IPS DF 4.7 (cell line): ENCODE results near the gene PTAR1.

Experiments
- DNase-seq: peaks from one replicate; pipeline ENCODE4 v3.0.0-alpha.2; 2013; ENCODE audit warnings: low spot score; ENCODE audit errors: extremely low read depth

The PTAR1 gene

DNA sequence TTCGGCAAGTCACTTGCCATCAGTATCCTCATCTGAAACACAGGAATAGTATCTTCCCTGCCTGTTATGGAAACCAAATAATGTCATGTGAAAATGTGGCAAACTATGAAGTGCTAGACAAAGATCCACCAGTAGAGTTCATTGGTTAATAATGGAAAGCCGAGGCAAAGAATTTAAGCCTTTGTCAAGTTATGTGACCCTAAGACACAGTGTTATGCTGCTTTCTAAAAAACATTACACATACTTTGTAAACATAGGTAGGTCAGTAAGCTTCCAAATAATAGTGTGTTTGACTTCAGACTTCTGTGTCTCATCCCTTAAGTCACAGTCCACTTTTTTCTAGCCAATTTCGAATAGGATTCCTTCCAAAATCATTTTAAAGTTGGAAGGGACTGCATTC lies 6.0 kb downstream of the PTAR1 start:
- DNase-seq = no peak

DNA sequence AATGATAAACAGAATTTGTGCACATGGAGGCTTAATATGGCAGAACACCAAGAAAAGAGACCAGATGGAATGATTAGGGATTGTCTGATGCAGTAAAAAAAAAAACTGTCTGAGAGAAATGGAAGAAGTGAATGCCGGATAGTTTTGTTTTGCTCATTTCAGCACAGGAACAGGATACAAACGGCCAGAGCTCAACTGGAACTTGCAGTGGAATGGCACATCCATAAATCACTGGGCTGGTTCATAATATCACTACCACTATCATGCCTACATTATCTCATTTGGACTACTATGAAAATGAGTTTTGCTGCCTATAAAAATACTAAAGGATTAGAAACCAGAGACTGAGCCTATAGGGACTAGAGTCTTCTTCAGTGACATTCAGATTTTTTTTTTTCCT lies 9.7 kb downstream of the PTAR1 start:
- DNase-seq = no peak

DNA sequence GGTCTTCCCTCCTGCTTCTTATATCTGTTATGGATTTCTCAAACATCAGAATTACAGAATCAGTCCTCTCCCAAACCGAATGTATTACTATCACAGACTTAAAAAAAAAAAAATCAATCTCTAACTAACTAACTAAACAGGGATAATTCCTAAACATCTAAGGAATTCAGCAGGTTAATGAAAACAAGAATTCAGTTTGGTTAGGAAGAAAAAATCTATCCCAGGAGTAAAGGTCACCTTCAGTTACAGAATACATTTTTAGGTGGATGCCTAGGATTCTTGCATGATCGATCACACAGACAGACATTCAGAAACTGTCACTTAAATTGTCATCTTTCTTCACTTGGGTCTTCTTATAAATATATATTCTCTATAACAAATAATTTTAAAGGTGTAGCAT lies 11.5 kb downstream of the PTAR1 start:
- no peak for DNase-seq

DNA sequence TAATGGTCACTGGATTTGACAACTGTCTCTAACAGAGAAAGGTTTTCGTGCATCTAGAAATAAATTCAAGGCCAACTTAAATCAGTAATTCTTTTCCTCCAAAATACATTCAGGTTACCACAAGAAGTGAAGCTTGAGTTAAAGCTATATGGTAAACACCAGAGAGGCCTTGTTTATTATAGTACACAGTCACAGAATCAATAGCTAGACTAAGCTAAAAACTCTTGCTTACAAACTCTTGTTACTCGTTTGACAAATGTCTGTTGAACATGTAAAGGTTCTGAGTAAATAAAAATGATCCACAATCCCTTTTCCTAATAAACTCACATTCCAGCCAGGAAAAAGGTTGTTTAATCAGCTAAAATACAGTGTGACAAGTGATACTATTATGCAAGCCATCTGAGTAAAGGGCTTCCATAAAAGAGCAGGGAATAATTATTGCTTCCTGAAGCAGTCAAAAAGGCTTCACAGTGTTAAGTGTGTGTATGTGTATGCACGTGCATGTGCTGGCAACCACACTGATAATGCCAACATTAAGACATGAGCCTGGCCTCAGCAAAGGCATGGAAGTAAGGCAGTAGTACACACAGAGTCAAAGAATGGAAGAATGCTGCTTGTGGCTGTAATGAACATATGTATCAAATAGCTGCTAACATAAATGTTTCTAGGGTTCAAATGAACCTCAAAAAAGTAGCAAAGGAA lies 12.8 kb downstream of the PTAR1 start:
- DNase-seq = no peak

DNA sequence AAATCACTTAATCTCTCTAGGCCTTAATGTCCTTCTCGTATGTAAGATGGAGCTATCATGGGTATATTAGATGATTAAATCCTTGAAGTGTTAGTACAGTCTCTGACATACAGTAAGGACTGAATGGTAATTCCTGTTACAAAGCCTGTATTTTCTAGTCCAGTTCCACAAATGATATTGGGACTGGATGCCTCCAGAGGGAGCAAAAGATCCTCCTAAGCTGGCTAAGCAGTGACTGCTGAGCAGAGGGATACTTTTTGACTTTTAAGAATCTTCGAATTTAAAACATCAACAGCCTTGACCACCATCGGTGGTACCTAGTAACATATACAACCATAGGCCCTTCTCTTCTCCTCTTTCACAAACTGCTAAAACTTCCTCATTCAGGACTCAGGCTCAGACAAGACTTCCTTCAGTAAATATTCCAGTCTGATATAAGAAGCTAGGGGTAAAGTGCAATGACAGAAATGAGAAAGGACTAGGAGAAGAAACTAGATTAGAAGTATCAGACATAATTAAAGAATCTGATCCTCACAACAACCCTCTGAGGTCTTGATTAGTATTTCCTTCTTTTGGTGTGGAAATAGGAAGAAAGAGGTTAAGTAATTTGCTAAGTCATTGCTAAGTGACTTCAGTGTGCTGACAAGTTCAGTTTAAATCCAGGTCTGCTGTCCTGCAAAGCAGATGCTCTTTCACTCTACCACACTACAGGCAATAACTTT lies 13.9 kb downstream of the PTAR1 start:
- no peak for DNase-seq

DNA sequence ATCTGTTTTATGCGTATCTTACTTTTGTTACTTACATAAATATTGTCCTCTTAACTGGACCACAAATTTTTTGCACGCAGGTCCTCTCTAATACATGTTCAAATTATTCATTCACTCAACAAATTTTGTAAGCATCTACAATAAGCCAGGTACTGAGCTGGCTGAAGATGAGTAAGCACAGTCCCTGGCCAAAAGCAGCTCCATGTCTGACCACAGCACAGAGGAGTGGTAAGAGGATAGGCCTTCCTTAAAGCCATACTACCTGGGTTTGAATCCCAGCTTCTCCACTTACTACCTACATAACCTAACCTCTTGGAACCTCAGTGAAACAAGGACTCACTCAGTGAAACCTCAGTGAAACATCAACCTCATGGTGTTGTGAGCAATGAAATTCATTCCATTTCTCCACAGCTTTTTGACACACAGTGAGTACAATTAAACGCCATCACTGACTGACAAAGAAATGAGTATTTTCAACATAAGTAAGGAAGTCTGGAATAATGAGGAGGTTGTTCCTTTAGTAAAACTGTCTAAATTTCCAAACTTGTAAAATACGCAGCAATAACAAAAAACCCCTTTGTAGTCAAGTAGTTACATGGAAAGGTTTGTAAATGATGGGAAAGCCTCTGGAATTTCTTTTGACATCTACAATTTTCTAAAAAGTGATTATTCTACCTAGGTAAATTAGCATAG lies 15.0 kb downstream of the PTAR1 start:
- no peak for DNase-seq

DNA sequence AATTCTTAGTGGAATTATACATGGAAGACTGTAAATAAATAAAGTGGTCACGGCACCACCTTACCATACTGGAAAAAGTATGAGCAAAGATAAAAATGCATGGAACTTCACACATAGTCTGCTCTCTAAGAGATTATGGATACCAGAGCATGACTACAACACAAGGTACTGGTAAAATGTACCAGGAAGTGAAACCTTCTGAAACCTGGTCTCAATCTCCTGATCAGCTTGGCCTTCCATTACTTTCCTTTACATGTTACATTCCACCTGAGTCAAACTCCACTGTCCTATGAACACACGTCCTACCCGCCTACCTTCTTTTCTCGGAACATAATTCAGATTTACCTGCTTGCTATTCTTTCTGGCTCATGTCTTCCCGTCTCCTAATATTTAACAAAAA lies 15.9 kb downstream of the PTAR1 start:
- no peak for DNase-seq

DNA sequence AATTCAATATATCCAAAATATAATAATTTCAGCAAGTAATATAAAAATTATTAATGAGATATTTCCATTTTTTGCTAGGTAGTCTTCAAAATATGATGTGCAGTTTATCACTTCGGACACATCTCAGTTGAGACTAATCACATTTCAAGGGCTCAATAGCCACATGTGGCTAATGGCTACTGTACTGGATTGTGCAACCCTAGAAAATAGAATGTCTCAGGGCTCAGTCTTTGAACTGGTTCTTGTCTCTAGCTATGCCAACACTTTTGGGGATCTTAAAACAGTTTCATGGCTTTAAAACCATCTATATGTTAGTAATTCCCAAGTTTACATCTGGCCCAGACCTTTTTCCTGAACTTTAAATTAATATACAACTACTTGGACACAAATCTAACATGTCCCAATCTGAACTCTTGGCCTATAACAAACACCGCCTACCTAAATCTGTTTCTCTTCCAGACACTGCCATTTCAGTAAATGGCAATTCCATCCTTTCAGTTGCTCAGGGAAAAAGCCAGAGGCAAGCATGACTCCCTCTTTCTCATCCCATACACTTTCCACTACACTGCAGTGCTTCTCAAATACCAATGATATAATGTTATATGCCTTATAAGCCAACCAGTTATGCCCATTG lies 18.8 kb downstream of the PTAR1 start:
- DNase-seq = no peak

DNA sequence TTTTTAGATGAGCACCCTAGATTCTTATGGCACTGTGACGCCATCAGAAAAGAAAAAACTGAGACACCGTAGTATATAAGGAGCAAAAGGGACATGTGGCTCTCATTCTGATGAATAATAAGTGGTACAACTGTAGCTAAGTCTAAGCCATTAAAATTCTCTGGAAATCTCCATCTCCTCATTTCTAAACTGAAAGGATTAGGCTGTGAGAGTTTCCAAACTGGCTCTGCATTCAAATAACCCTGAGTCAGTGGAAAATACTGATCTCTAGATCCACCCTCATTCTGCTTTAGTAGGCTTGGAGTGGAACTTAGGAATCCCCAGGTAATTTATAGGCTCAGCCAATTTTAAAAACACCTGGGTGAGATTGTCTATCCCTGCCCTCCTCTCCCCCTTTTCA lies 28.5 kb downstream of the PTAR1 start:
- DNase-seq = no peak

DNA sequence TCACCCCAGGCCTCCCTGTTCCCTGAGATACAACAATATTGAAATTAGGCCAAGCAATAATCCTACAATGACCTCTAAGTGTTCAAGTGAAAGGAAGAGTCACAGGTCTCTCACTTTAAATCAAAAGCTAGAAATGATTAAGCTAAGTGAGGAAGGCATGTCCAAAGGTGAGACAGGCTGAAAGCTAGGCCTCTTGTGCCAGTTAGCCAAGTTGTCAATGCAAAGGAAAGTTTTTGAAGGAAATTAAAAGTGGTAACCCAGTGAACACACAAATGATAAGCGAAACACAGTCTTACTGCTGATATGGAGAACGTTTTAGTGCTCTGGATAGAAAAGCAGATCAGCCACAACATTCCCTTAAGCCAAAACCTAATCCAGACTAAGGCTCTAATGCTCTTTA lies 39.8 kb downstream of the PTAR1 start:
- no peak for DNase-seq

DNA sequence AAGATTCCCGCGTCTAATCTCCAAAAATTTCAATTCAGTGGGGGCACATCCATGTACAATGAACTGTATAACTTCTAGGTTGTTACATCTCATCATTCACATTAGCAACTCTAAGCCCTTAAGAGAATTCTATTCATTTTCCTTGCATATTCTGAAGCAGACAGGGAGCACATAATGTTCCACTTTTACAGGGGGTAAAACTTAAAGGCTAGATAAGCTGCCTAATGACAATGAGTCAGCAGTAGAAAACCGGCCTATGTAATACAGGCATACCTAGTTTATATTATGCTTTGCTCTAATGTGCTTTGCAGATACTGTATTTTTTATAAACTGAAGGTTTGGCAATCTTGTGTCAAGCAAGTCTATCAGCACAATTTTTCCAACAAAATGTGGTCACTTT lies 40.4 kb downstream of the PTAR1 start:
- no peak for DNase-seq

DNA sequence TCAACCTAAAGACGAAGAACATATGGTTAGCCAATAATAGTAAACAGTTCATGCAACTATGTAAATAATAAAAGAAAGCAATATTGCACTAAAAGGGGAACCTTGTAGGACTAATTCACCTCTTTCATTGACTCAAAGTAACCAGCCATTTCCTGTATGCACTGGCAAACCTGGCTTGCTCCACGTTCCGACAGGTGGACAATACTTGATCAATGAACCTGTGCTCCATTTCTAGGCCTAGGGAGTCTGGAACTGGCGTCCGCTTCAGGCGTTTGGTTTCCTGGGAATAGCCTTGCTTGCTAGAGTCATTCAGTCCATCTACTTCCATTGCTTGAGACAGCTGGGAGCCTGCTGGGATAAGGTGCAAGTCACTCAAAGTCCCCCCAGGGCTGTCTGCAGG lies 41.6 kb downstream of the PTAR1 start:
- no peak for DNase-seq

DNA sequence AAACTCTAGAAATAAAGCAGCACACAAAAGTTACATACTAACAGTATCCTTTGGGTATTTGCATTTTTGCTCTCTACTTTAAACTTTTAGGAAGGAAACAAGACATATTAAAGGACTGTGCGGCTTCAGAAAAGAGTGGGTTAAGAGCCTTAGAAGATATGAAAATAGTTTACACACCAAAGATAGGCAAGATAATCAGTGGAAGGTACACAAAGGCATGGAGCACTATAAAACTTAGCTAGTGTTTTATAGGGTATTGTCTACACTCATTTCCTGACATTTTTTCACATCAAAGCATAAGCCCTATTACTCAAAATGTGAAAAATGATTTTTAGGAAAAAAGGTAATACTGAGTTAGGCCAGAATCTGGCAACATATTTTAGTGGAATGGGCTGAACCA lies 44.0 kb downstream of the PTAR1 start:
- DNase-seq = no peak

DNA sequence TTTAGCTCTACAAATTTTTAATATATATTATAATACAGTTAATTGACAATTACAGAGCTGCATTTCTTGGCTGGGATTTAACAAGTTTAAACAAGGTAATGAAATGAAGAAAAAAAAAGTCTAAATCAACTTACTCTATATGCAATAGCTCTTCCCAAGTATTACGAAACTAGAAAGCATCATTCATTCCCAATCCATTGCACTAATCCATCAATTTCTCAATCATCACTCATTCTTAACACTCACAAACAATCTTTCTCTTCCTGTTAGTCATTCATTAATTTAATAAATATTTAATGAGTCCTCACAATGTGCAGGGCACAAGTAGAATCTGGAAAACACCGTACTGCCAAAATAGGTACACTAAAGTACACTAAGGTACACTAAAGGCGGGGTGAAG lies 44.7 kb downstream of the PTAR1 start:
- no peak for DNase-seq

DNA sequence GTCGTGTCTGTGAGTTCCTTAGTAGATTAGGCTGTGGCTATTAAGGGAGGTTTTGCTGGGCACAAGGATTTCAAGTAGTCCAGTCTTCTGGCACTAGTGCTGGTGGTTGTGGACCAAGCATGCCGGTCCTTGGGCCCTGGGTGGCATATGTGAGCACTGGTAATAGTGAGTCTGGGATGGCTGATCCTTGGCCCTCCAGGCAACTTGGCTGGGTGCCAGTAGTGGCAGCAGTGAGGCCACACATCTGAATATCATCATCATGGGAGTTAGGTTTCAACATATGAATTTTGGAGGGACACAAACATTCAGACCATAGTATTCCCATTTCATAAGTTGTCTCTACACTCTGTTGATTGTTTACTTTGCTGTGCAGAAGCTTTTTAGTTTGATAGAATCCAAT lies 62.3 kb downstream of the PTAR1 start:
- no peak for DNase-seq

DNA sequence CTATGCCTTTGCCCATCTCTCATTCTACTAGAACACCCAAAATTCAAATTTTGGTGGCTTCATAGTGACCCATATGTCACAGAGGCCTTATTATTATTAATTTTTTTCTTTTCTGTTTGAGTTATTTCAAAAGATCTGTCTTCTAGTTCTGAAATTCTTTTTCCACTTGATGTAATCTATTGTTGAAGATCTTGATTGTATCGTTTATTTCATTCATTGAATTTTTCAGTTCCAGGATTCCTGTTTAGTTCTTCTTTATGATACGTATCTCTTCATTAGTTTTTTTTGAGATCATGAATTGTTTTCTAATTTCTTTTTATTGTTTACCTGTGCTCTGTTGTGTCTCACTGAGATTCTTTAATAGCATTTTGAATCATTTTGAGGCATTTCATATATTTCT lies 63.0 kb downstream of the PTAR1 start:
- no peak for DNase-seq

DNA sequence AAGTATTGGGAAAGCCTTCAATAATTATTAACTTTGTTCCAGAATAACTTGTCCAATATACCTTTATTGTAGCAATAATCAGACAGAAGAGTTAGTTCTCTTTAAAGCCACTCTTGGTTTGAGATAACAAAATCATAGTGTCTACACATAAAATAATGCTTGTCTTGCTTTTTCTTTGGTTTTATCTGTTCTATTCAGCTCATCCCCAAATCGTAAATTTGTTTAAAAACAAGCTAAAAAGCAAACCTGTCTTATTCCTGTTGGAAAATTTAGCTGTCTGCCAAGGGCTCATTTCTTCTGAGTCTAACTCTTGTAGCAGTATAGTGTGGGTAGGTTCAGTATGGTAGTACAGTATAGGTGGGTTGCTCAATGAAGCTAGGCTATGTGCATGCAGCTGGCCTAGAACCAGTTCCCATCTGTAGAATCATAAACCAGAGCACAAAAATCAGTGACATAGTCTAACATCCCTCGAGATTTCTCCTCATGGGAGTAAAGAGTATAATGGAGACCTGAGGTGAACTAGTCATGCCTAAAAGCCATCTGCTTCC lies 69.7 kb downstream of the PTAR1 start:
- DNase-seq = no peak

DNA sequence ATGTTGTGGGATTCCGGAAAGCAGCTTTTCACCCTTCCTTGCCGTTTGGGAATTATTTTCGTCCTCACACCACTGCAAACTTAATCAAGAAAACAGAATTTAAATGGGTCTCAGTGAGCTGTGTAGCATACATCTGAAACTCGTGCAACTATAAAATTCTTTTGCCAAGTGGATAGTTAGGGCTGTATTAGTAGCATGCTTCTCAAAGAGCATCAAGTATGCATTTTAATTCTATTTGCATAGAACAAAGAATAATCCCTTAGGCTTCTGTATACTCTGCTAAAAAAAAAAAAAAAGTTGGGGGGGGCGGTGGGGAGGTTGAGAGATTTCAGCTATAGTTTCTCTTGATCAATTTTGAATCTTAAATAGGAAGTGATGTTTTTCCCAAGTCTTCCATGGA lies 75.9 kb downstream of the PTAR1 start:
- no peak for DNase-seq

DNA sequence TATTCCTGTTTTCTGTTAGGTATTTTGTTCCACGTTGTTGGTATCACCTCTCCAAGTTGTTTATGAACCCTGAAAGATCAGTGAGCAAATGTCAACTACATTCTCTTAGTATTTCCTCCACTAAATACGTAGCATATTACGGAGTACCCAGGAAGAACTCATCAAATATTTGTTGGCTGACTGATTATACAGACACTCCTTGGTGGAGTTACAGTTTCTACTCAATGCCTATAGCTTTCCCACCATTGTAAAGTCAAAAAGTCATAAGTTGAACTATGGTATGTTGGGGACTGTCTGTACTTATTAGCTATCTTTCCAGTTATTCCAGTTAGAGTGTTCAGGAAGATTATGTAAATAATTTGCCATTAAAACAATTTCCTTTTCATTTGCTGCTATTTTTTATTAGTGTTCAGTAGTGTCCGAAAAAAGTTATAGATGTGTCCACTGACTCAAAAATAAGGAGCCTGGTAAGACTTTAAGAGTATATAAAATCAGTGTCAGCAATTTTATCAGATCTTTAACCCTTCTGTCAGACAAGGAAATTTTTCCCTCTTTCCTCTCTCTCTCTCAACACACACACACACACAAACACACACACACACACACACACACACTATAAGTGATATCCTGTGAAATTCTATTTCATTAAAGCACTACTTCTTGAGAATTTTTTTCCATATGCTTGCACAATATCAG lies 80.8 kb downstream of the PTAR1 start:
- no peak for DNase-seq

DNA sequence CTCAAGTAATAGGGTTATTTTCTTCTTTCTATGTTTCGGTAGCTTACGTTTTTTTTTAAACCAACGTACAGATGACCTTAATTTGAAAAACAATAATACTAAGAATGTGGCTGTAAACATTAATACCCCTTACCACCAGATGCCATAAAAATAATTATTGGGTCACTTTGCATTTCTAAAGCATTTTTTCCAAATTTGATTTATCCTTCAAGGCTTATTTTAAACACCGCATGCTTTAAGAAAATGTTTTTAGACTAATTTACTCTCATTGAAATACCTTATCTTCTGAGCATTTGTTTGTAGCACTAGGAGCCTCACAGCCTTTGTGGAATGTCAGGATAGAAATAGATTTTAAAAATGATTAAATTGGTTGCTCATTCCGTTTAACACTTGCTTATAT lies 81.9 kb downstream of the PTAR1 start:
- no peak for DNase-seq

DNA sequence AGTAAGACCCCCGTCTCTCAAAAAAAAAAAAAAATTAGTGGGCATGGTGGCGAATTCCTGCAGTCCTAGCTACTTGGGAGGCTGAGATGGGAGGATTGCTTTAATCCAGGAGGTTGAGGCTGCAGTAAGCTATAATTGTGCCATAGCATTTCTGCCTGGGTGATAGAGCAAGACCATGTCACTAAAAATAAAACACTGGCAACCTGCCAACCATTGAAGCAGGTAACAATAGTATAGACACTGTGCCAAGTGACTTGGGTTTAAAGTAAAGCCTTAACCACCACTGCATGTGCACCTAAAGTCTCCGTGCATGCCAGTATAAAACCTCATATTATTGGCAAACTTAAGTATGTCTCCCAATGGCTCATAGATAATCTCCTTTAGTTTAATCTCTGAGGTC lies 84.2 kb downstream of the PTAR1 start:
- no peak for DNase-seq
